ENCODE results near the gene PARN. TPM values are rescaled to one million over a fixed set of nuclear protein-coding genes. Genes with fewer than 3 reads are reported as not detected.

The PARN gene
- total and polyA plus RNA-seq, 3 experiments from 2014 or later = 45.9 to 48.2 (median 46.0) TPM

DNA sequence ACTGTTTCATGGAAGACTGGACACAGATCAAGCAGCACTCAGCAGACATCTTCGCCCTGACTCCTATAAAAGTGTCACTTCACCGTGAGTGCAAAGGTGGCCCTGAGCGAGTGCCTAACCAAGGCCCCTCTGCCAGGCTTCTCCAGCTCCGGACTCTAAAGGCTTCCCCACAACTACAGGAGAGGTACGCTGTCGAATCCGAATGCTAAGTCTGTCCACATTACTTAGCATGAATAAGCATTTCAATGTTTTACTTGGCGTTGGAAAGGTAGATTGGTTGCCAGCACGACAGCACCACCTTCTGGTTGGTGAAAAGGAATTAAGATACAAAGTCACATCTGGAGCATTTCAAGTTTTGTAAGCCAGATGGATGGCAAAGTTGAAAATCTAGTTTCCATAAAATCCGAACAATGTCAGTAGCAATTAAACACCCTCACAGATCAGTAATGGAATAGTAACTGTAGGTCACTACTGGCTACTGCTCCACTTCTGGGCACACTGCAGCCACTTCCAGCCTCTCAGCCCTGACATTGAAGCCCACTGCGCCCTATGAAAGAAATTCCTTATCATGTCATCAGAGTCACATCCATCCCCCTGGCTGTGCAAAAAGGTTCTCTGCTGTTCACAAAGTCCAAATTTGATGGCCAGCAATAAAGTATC lies 100.9 kb downstream of the PARN start:
- CTCF ChIA-PET = interaction anchor here (0.6 kb wide), 1 partner anchor 40 kb away, joined by 3 read pairs; no protein-coding TSS in a partner anchor

DNA sequence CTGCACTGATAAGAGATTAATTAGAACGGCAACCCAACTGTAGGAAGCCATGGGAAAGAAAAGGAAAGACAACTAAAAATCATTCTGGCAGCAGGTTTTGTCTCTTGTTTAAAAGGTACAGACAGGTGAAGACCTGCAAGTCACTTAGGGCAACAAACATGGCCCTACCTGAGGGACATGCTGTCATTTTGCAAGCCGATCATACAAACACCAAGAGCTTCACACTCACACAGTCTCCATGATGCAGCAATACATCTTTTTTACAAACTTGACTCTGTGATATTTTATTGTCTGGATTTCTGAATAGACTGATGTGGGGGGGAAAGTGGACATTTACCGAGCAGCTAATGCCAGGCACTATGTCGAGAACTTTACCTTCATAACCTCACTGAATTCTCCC lies 101.8 kb downstream of the PARN start:
- H3K27me3 Mint-ChIP-seq = no peaks in the 10 kb centered on the region
- H3K4me1 Mint-ChIP-seq = peaks cover 0 to 2% (median 2%) of the 10 kb centered on the region in 3 donors
- CTCF ChIA-PET = interaction anchor here (0.6 kb wide), 1 partner anchor 39 kb away, joined by 3 read pairs; no protein-coding TSS in a partner anchor
- POLR2A ChIA-PET = no interaction called here
- H3K36me3 ChIP-seq (ENCODE audit: insufficient read depth, low read length) = no peaks in the 10 kb centered on the region
- H3K36me3 Mint-ChIP-seq = peaks cover 12 to 31% (median 12%) of the 10 kb centered on the region in 3 donors
- H3K4me3 ChIP-seq (ENCODE audit: low read length) = no peak overlapping the region
- H3K27ac ChIP-seq (ENCODE audit: low read depth, low read length) = no peak overlapping the region
- H3K4me1 ChIP-seq (ENCODE audit: insufficient read depth, low read length) = peaks cover 4% of the 10 kb centered on the region
- H3K9me3 ChIP-seq (ENCODE audit: low read length) = no peaks in the 10 kb centered on the region
- no peak overlapping the region for H3K4me3 Mint-ChIP-seq
- H3K9me3 Mint-ChIP-seq = no peaks in the 10 kb centered on the region
- no peak overlapping the region for H3K27ac Mint-ChIP-seq
- H3K27me3 ChIP-seq (ENCODE audit: insufficient read depth, low read length, poor library complexity, severe bottlenecking) = no peaks in the 10 kb centered on the region
- DNase-seq = no peak

More for the DNA sequence above, 100.9 kb downstream of the PARN start:
- peak in 2 of 5 donors; percentile 22 to 39 for DNase-seq
- Mint-ChIP-seq H3K4me1 (peaks cover 0 to 2% (median 0%) of the 10 kb centered on the region in 3 donors), H3K9me3 (peaks cover 0 to 2% (median 0%) of the 10 kb centered on the region in 5 donors), H3K4me3 (no peak overlapping the region), H3K36me3 (peaks cover 17 to 36% (median 17%) of the 10 kb centered on the region in 3 donors), H3K27ac (peak overlapping the region in 1 of 8 donors; percentile 53), H3K27me3 (no peaks in the 10 kb centered on the region)
- Histone ChIP-seq H3K36me3 (ENCODE audit: insufficient read depth, low read length) (no peaks in the 10 kb centered on the region), H3K9me3 (ENCODE audit: low read length) (no peaks in the 10 kb centered on the region), H3K27ac (ENCODE audit: low read depth, low read length) (no peak overlapping the region), H3K4me3 (ENCODE audit: low read length) (no peak overlapping the region), H3K4me1 (ENCODE audit: insufficient read depth, low read length) (peaks cover 4% of the 10 kb centered on the region), H3K27me3 (ENCODE audit: insufficient read depth, low read length, poor library complexity, severe bottlenecking) (no peaks in the 10 kb centered on the region)
- POLR2A ChIA-PET = no interaction called here

DNA sequence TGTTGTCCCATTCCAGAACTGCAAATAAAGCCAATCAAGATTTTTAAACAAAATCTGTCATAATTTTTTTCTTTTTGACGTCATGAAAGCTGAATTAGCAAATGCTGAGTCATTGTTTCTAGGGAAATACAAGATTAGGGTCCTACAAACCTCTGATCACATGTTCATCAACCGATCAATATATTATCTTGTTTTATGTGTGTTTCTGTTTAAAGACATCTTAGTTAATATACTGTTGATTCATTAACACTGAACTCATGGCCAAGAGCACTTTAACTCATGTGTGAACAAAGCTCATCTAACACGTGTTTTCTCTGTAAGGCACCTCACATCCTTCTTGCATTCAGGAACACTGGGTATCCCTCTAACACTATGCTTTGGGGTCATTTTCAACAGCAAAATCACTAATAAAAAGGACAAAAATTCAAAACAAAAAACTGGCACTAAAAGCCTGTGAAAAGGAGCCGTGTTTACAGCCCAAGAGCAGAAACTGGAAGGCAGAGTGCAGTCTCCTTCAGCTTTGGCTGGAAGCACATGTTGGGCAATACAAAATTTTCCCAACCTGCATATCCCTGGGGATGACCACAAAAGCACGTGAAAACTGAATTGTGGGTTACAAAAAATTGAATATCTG lies 102.5 kb downstream of the PARN start:
- Histone ChIP-seq H3K4me1 (ENCODE audit: insufficient read depth, low read length) (peaks cover 4% of the 10 kb centered on the region), H3K27me3 (ENCODE audit: insufficient read depth, low read length, poor library complexity, severe bottlenecking) (no peaks in the 10 kb centered on the region), H3K27ac (ENCODE audit: low read depth, low read length) (no peak overlapping the region), H3K9me3 (ENCODE audit: low read length) (no peaks in the 10 kb centered on the region), H3K4me3 (ENCODE audit: low read length) (no peak overlapping the region), H3K36me3 (ENCODE audit: insufficient read depth, low read length) (no peaks in the 10 kb centered on the region)
- Mint-ChIP-seq H3K27me3 (no peaks in the 10 kb centered on the region), H3K4me3 (no peak overlapping the region), H3K27ac (peak overlapping the region in 2 of 8 donors; percentile 1 to 35), H3K36me3 (peaks cover 12 to 31% (median 13%) of the 10 kb centered on the region in 3 donors), H3K9me3 (no peaks in the 10 kb centered on the region), H3K4me1 (peaks cover 2 to 5% (median 4%) of the 10 kb centered on the region in 3 donors)
- no peak for DNase-seq
- ChIA-PET CTCF (no interaction called here), POLR2A (interaction anchor here (0.5 kb wide), 1 partner anchor 426 kb away, joined by 6 read pairs; no protein-coding TSS in a partner anchor)

DNA sequence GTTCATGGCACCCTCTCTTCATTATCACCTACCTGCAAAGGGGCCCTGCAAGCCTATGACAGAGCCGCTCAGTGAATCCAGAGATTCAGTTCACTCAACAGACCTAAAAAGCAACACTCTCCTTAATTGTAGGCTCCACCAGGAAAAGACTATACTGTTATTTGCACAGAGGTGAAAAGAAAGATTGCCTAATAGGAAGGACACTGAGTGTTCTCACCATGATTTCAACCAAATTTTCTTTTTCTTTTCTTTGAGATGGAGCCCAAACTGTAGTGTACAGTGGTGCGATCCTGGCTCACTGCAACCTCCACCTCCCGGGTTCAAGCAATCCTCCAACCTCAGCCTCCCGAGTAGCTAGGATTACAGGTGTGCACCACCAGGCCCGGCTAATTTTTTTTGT lies 104.5 kb downstream of the PARN start:
- H3K27ac ChIP-seq (ENCODE audit: low read depth, low read length) = no peak overlapping the region
- H3K4me1 Mint-ChIP-seq = peaks cover 12 to 20% (median 13%) of the 10 kb centered on the region in 3 donors
- H3K36me3 ChIP-seq (ENCODE audit: insufficient read depth, low read length) = no peaks in the 10 kb centered on the region
- no peaks in the 10 kb centered on the region for H3K9me3 ChIP-seq (ENCODE audit: low read length)
- H3K9me3 Mint-ChIP-seq = no peaks in the 10 kb centered on the region
- CTCF ChIA-PET = no interaction called here
- no peak for DNase-seq
- H3K4me3 ChIP-seq (ENCODE audit: low read length) = no peak overlapping the region
- POLR2A ChIA-PET = no interaction called here
- no peak overlapping the region for H3K27ac Mint-ChIP-seq
- no peaks in the 10 kb centered on the region for H3K27me3 ChIP-seq (ENCODE audit: insufficient read depth, low read length, poor library complexity, severe bottlenecking)
- H3K4me3 Mint-ChIP-seq = no peak overlapping the region
- peaks cover 5 to 24% (median 6%) of the 10 kb centered on the region in 3 donors for H3K36me3 Mint-ChIP-seq
- no peaks in the 10 kb centered on the region for H3K27me3 Mint-ChIP-seq
- peaks cover 14% of the 10 kb centered on the region for H3K4me1 ChIP-seq (ENCODE audit: insufficient read depth, low read length)

DNA sequence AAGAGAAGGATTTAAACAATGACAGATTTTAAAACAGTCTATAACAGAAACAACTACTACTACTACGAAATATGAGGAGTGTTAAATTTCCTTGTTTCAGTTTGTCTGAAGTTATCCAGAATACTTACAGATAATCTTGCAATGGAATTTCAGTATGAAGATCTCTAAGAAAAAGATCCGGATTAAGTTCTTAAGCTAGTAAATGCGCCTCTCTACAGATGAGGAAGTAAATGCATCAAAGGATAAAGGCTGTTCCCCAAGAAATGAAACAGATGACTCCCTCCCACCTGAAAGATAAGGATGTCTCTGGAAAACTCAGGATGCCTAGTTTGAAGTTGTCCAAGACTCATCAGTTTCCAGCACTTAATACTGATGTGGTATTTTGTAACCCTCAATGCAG lies 105.1 kb downstream of the PARN start:
- CTCF ChIA-PET = no interaction called here
- no peak for DNase-seq
- POLR2A ChIA-PET = no interaction called here
- Mint-ChIP-seq H3K27me3 (no peaks in the 10 kb centered on the region), H3K9me3 (no peaks in the 10 kb centered on the region), H3K4me1 (peaks cover 13 to 24% (median 15%) of the 10 kb centered on the region in 3 donors), H3K4me3 (no peak overlapping the region), H3K36me3 (peaks cover 0 to 18% (median 2%) of the 10 kb centered on the region in 3 donors), H3K27ac (peak overlapping the region in 1 of 8 donors; percentile 23)
- Histone ChIP-seq H3K4me1 (ENCODE audit: insufficient read depth, low read length) (peaks cover 17% of the 10 kb centered on the region), H3K36me3 (ENCODE audit: insufficient read depth, low read length) (no peaks in the 10 kb centered on the region), H3K27me3 (ENCODE audit: insufficient read depth, low read length, poor library complexity, severe bottlenecking) (no peaks in the 10 kb centered on the region), H3K27ac (ENCODE audit: low read depth, low read length) (no peak overlapping the region), H3K9me3 (ENCODE audit: low read length) (no peaks in the 10 kb centered on the region), H3K4me3 (ENCODE audit: low read length) (no peak overlapping the region)

DNA sequence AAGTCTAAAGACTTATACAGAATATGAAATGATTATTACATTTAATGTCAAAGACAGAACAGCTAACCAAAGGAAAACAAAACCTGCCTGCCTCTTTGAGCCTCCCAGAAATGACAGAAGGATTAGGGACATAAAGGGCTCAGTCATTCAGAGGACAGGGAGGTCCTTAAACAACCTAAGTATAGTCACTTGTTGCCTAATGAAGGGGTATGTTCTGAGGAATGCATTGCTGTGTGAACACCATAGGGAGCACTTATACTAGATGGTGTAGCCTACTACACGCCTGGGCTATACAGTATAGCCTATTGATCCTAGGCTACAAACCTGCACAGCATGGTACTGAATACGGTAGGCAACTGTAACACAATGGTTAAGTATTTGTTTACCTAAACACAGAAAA lies 106.4 kb downstream of the PARN start:
- H3K36me3 ChIP-seq (ENCODE audit: insufficient read depth, low read length) = no peaks in the 10 kb centered on the region
- H3K4me3 ChIP-seq (ENCODE audit: low read length) = no peak overlapping the region
- Mint-ChIP-seq H3K27me3 (no peaks in the 10 kb centered on the region), H3K9me3 (no peaks in the 10 kb centered on the region), H3K4me3 (no peak overlapping the region), H3K4me1 (peaks cover 18 to 34% (median 28%) of the 10 kb centered on the region in 3 donors), H3K27ac (no peak overlapping the region), H3K36me3 (peaks cover 0 to 14% (median 2%) of the 10 kb centered on the region in 3 donors)
- H3K27me3 ChIP-seq (ENCODE audit: insufficient read depth, low read length, poor library complexity, severe bottlenecking) = no peaks in the 10 kb centered on the region
- POLR2A ChIA-PET = no interaction called here
- no peak overlapping the region for H3K27ac ChIP-seq (ENCODE audit: low read depth, low read length)
- no peak for DNase-seq
- no peaks in the 10 kb centered on the region for H3K9me3 ChIP-seq (ENCODE audit: low read length)
- CTCF ChIA-PET = no interaction called here
- peaks cover 18% of the 10 kb centered on the region for H3K4me1 ChIP-seq (ENCODE audit: insufficient read depth, low read length)

DNA sequence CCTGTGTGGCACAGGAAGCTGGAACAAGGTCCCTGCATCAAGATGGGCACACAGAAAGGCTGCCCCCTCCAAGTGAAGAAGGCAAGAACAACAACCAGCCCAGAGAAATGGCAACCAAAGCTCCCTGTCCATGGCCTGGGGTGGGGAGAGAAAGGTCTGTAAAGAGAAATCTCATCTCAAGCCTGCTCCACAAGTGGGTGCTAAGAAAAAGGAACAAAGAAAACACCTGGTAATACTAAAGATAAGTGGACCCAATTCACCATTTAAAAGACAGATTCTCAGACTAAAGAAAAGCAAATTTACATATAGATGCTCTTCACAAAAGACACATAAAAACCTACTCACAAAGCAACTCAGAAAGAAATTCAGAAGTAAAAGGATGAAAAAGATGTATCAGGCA lies 107.4 kb downstream of the PARN start:
- H3K4me3 ChIP-seq (ENCODE audit: low read length) = no peak overlapping the region
- H3K27me3 ChIP-seq (ENCODE audit: insufficient read depth, low read length, poor library complexity, severe bottlenecking) = no peaks in the 10 kb centered on the region
- Mint-ChIP-seq H3K4me1 (peaks cover 18 to 34% (median 31%) of the 10 kb centered on the region in 3 donors), H3K27me3 (no peaks in the 10 kb centered on the region), H3K9me3 (no peaks in the 10 kb centered on the region), H3K27ac (peak overlapping the region in 4 of 8 donors; percentile 1 to 64 (median 4)), H3K4me3 (no peak overlapping the region), H3K36me3 (peaks cover 0 to 12% (median 2%) of the 10 kb centered on the region in 3 donors)
- H3K27ac ChIP-seq (ENCODE audit: low read depth, low read length) = no peak overlapping the region
- no peaks in the 10 kb centered on the region for H3K9me3 ChIP-seq (ENCODE audit: low read length)
- ChIA-PET CTCF (interaction anchor here (1.0 kb wide), 1 partner anchor 12 kb away, joined by 3 read pairs; no protein-coding TSS in a partner anchor), POLR2A (no interaction called here)
- H3K36me3 ChIP-seq (ENCODE audit: insufficient read depth, low read length) = no peaks in the 10 kb centered on the region
- DNase-seq = no peak
- H3K4me1 ChIP-seq (ENCODE audit: insufficient read depth, low read length) = peaks cover 18% of the 10 kb centered on the region

DNA sequence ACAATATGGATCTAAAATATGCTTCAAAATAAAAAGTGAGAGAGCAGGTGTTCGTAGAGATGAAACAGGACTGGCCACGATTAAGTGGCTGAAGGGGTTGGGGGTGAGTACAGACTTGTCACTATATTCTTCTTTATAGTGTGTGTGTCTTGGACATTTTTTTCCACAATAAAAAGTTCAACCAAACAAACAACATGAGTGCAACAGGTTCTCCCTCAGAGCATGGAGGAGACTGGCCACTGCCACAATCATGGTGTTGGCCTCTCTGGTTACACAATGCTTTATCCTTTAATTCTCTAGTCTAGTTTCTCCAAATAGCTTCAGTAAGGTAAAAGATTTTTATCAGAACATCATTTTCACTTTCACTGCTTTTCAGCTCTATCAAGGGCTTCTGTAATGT lies 109.3 kb downstream of the PARN start:
- H3K27me3 Mint-ChIP-seq = no peaks in the 10 kb centered on the region
- no peaks in the 10 kb centered on the region for H3K9me3 ChIP-seq (ENCODE audit: low read length)
- H3K4me1 ChIP-seq (ENCODE audit: insufficient read depth, low read length) = peaks cover 18% of the 10 kb centered on the region
- POLR2A ChIA-PET = no interaction called here
- no peak overlapping the region for H3K4me3 ChIP-seq (ENCODE audit: low read length)
- no peak overlapping the region for H3K4me3 Mint-ChIP-seq
- H3K27ac Mint-ChIP-seq = peak overlapping the region in 3 of 8 donors; percentile 21 to 38 (median 32)
- no peaks in the 10 kb centered on the region for H3K27me3 ChIP-seq (ENCODE audit: insufficient read depth, low read length, poor library complexity, severe bottlenecking)
- H3K4me1 Mint-ChIP-seq = peaks cover 20 to 40% (median 31%) of the 10 kb centered on the region in 3 donors
- no peaks in the 10 kb centered on the region for H3K36me3 ChIP-seq (ENCODE audit: insufficient read depth, low read length)
- H3K36me3 Mint-ChIP-seq = peaks cover 0 to 12% (median 4%) of the 10 kb centered on the region in 3 donors
- CTCF ChIA-PET = no interaction called here
- no peak overlapping the region for H3K27ac ChIP-seq (ENCODE audit: low read depth, low read length)
- H3K9me3 Mint-ChIP-seq = no peaks in the 10 kb centered on the region
- no peak for DNase-seq

All from CD8-positive, alpha-beta memory T cell (primary cell).